A549 (cell line): ENCODE results near the gene PTPN22. TPM values are rescaled to one million over a fixed set of nuclear protein-coding genes. Genes with fewer than 3 reads are reported as not detected.

Experiments
- ATAC-seq, 2 experiments: fragments of 200-7000 bp in 1 of 2; fragments of >200 bp in 1 of 2; cut with Nextera tagmentation in 1 of 2; cut with Tn5 transposase in 1 of 2; 3 replicates each; pipeline versions ENCODE4 v1.8.0 to v1.9.1; 2018 to 2020; ENCODE audit warnings: mild to moderate bottlenecking in 1 of 2, moderate library complexity in 1 of 2
- CTCF ChIA-PET: fragments of 300-600 bp; sonication (Branson Sonifier 250); formaldehyde crosslinking; extraction: SDS; loops from one replicate; lab custom pipeline; 2021; ENCODE audit warnings: antibody characterized with exemption, inconsistent platforms; lab: Yijun Ruan, JAX
- POLR2A ChIA-PET: fragments of 350-600 bp; formaldehyde crosslinking; extraction: SDS; loops from one replicate; lab custom pipeline; 2021; ENCODE audit warnings: antibody characterized with exemption, inconsistent platforms; lab: Yijun Ruan, JAX
- DNase-seq, 2 experiments: peaks; one replicate each; pipeline versions ENCODE4 v3.0.0 to v3.0.0-alpha.2; 2011 to 2016; ENCODE audit warnings: low read depth in 1 of 2, low spot score in 1 of 2
- FAIRE-seq: peaks from 2 replicates; lab custom pipeline; 2011; peaks lifted over from hg19 to GRCh38; lab: Jason Lieb, UNC
- H3K27ac ChIP-seq, 2 experiments: fragments of >200 bp; sonication (Bioruptor Twin); formaldehyde crosslinking; 3 replicates each; pipeline ENCODE4 v1.5.1; 2016 to 2017
- H3K4me1 ChIP-seq: fragments of >200 bp; sonication (Bioruptor Twin); formaldehyde crosslinking; 3 replicates; pipeline ENCODE4 v1.6.1; 2016
- H3K4me2 ChIP-seq: fragments of >200 bp; sonication (Bioruptor Twin); formaldehyde crosslinking; 3 replicates; pipeline ENCODE4 v1.6.1; 2016
- H3K4me3 ChIP-seq: fragments of >200 bp; sonication (Bioruptor Twin); formaldehyde crosslinking; 3 replicates; pipeline ENCODE4 v1.5.1; 2016
- H3K9me3 ChIP-seq: fragments of >200 bp; sonication (Bioruptor Twin); formaldehyde crosslinking; 3 replicates; pipeline ENCODE4 v1.6.1; 2016
- CBX2 ChIP-seq: fragments of 200-600 bp; sonication (generic); IDR thresholded peaks from 2 replicates; pipeline ENCODE4 v1.6.1; 2016; ENCODE audit warnings: low read depth, mild to moderate bottlenecking, borderline replicate concordance
- CTCF ChIP-seq: fragments of >200 bp; sonication (Bioruptor Twin); formaldehyde crosslinking; IDR thresholded peaks from 3 replicates; pipeline ENCODE4 v1.5.1; 2016
- EHF ChIP-seq: fragments of 250-450 bp; sonication (Bioruptor Pico); IDR thresholded peaks from 2 replicates; pipeline ENCODE4 v1.5.0; 2020; ENCODE audit warnings: mild to moderate bottlenecking
- EHMT2 ChIP-seq: fragments of 200-600 bp; sonication (generic); IDR thresholded peaks from 2 replicates; pipeline ENCODE4 v1.6.1; 2016; ENCODE audit warnings: antibody characterized with exemption, low read depth, mild to moderate bottlenecking, moderate library complexity
- EP300 ChIP-seq, 2 experiments: fragments of >200 bp; sonication (Bioruptor Twin); formaldehyde crosslinking; IDR thresholded peaks; 2 replicates in 1 of 2; 3 replicates in 1 of 2; pipeline ENCODE4 v1.6.1; 2016 to 2017
- FOXS1 ChIP-seq: fragments of 250-450 bp; sonication (Bioruptor Pico); IDR thresholded peaks from 2 replicates; pipeline ENCODE4 v1.5.0; 2020; ENCODE audit warnings: mild to moderate bottlenecking, moderate library complexity
- HEYL ChIP-seq: fragments of 250-450 bp; sonication (Bioruptor Pico); IDR thresholded peaks from 2 replicates; pipeline ENCODE4 v1.8.0; 2021; ENCODE audit warnings: mild to moderate bottlenecking, moderate library complexity
- HOXB13 ChIP-seq: fragments of 250-450 bp; sonication (Bioruptor Pico); IDR thresholded peaks from 2 replicates; pipeline ENCODE4 v1.5.0; 2020; ENCODE audit warnings: low read depth, mild to moderate bottlenecking, moderate library complexity
- JUN ChIP-seq, 2 experiments: fragments of >200 bp; sonication (Bioruptor Twin); formaldehyde crosslinking; IDR thresholded peaks; 2 replicates in 1 of 2; 3 replicates in 1 of 2; pipeline ENCODE4 v1.6.1; 2016 to 2017
- KDM5A ChIP-seq: fragments of 200-600 bp; sonication (generic); IDR thresholded peaks from 2 replicates; pipeline ENCODE4 v1.6.1; 2016; ENCODE audit warnings: antibody characterized with exemption, mild to moderate bottlenecking
- MAFK ChIP-seq: fragments of 450-650 bp; IDR thresholded peaks from 2 replicates; pipeline ENCODE4 v1.6.1; 2014; ENCODE audit not compliant: partially characterized antibody
- MAX ChIP-seq: IDR thresholded peaks from 2 replicates; pipeline ENCODE4 v1.6.1; 2012
- NPAS2 ChIP-seq: fragments of 250-450 bp; sonication (Bioruptor Pico); IDR thresholded peaks from 2 replicates; pipeline ENCODE4 v1.8.0; 2022; ENCODE audit warnings: mild to moderate bottlenecking, moderate library complexity, borderline replicate concordance
- PHF8 ChIP-seq: fragments of 200-600 bp; sonication (generic); IDR thresholded peaks from 2 replicates; pipeline ENCODE4 v1.6.1; 2016; ENCODE audit warnings: low read depth, mild to moderate bottlenecking, antibody characterized with exemption, moderate library complexity, borderline replicate concordance
- POLR2A ChIP-seq: IDR thresholded peaks from 2 replicates; pipeline ENCODE4 v1.6.1; 2012; ENCODE audit warnings: mild to moderate bottlenecking, low read length
- POLR2AphosphoS2 ChIP-seq: conservative IDR thresholded peaks from 2 replicates; pipeline ENCODE4 v1.6.1; 2012; ENCODE audit warnings: low read length, improper control_type of control experiment, inconsistent platforms
- RAD21 ChIP-seq, 2 experiments: fragments of >200 bp in 1 of 2; sonication (Bioruptor Twin) in 1 of 2; formaldehyde crosslinking in 1 of 2; IDR thresholded peaks in 1 of 2; conservative IDR thresholded peaks in 1 of 2; 2 replicates in 1 of 2; 3 replicates in 1 of 2; pipeline ENCODE4 v1.6.1; 2012 to 2018; ENCODE audit warnings: inconsistent platforms in 1 of 2
- RNF2 ChIP-seq: fragments of 200-600 bp; sonication (generic); IDR thresholded peaks from 2 replicates; pipeline ENCODE4 v1.6.1; 2016; ENCODE audit warnings: low read depth, mild to moderate bottlenecking, antibody characterized with exemption, moderate library complexity, borderline replicate concordance
- TP53 ChIP-seq: fragments of 250-450 bp; sonication (Bioruptor Pico); IDR thresholded peaks from 2 replicates; pipeline ENCODE4 v1.5.0; 2021; ENCODE audit warnings: mild to moderate bottlenecking, moderate library complexity
- ZNF302 ChIP-seq: fragments of 250-450 bp; sonication (Bioruptor Pico); IDR thresholded peaks from 2 replicates; pipeline ENCODE4 v1.9.0; 2021; ENCODE audit warnings: inconsistent platforms, mild to moderate bottlenecking, moderate library complexity
- ZSCAN20 ChIP-seq: fragments of 250-450 bp; sonication (Bioruptor Pico); IDR thresholded peaks from 2 replicates; pipeline ENCODE4 v1.8.0; 2022; ENCODE audit warnings: mild to moderate bottlenecking, moderate library complexity
- WGBS: methylation state at CpG from one replicate; pipeline ENCODE4 v1.1.6; 2017; ENCODE audit errors: missing lambda C conversion rate; 5-methylcytosine and 5-hydroxymethylcytosine counted together
- polyA plus RNA-seq, 4 experiments: library from polyadenylated mRNA; depleted of rRNA in 3 of 4; stranded (reverse); fragments of >200 nt; fragmentation: RNase III in 1 of 4; extraction: RNeasy Plus Mini Kit Qiagen cat#74134 plus additional on column Dnase treatment in 1 of 4; gene quantifications; 2 replicates in 3 of 4; 3 replicates in 1 of 4; pipeline ENCODE4 v1.2.3, GENCODE V29; 2011 to 2017
- TF ChIP-seq, protein P1 (sequence below): fragments of >200 bp; sonication (Bioruptor Twin); formaldehyde crosslinking; IDR thresholded peaks from 3 replicates; pipeline ENCODE4 v1.6.1; 2016

Gene PTPN22
- polyA plus RNA-seq, 2 of the 4 experiments (the other 2 are of a cell fraction): not detected

- TF ChIP-seq EHF (CRISPR knock-in tag): no peak
- no peak for TF ChIP-seq MAFK
- no peak for TF ChIP-seq FOXS1 (CRISPR knock-in tag)
- no peak for TF ChIP-seq HOXB13
- TF ChIP-seq, protein P1, sequence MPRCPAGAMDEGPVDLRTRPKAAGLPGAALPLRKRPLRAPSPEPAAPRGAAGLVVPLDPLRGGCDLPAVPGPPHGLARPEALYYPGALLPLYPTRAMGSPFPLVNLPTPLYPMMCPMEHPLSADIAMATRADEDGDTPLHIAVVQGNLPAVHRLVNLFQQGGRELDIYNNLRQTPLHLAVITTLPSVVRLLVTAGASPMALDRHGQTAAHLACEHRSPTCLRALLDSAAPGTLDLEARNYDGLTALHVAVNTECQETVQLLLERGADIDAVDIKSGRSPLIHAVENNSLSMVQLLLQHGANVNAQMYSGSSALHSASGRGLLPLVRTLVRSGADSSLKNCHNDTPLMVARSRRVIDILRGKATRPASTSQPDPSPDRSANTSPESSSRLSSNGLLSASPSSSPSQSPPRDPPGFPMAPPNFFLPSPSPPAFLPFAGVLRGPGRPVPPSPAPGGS: no peak
- no peak for TF ChIP-seq ZSCAN20 (CRISPR knock-in tag)
- no peak for TF ChIP-seq TP53 (CRISPR knock-in tag)
- no peak for TF ChIP-seq CBX2
- no peak for TF ChIP-seq POLR2AphosphoS2
- no peak for TF ChIP-seq NPAS2
- no peak for TF ChIP-seq JUN (IDR thresholded peaks at IDR 0.05)
- no peak for TF ChIP-seq CTCF
- TF ChIP-seq HEYL (CRISPR knock-in tag): no peak
- no peak for TF ChIP-seq MAX
- TF ChIP-seq ZNF302 (CRISPR knock-in tag): no peak
- no peak for TF ChIP-seq RNF2
- TF ChIP-seq POLR2A: no peak
- TF ChIP-seq RAD21 (conservative IDR thresholded peaks at IDR 0.05 in 1 of 2, IDR thresholded peaks at IDR 0.05 in 1 of 2): no peak
- TF ChIP-seq EP300 (IDR thresholded peaks at IDR 0.05): no peak
- no peak for TF ChIP-seq PHF8
- DNase-seq (no peak), FAIRE-seq (no peak), ATAC-seq (no peak)
- Histone ChIP-seq H3K4me2 (no peak overlapping the region), H3K4me3 (no peak overlapping the region), H3K4me1 (no peaks in the 10 kb centered on the region), H3K27ac (no peak overlapping the region), H3K9me3 (no peaks in the 10 kb centered on the region)
- WGBS: 91% methylated on average over 4 of the region's 6 CpGs
- CTCF ChIA-PET: interaction anchor here (0.9 kb wide), 1 partner anchor 9 kb away, joined by 3 read pairs; no protein-coding TSS in a partner anchor
- POLR2A ChIA-PET: no interaction called here
These were observed 41.2 kb upstream of the PTPN22 start for GRCh38 chr1:113912594-113913311.

DNA sequence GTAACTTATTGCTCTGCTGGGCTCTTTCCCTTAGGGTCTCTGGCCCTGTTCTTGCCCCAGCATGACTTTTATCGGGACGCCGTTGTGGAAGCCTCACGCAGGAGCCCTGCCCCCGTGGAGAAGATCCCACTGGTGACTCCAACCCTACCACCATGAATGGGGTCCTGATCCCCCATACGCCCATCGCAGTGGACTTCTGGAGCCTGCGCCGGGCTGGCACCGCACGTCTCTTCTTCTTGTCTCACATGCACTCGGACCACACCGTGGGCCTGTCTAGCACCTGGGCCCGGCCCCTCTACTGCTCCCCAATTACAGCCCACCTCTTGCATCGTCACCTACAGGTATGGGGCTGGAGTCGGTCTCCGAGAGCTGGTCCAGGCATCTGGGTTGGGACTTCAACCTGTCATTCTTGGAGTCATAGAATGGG lies 33.9 kb upstream of the PTPN22 start:
- POLR2A ChIA-PET: interaction anchor here (3.5 kb wide), 1 partner anchor 25 kb away, joined by 32 read pairs; the partner anchor contains the start of gene HIPK1
- CTCF ChIA-PET: interaction anchor here (0.7 to 3.0 kb wide), 5 partner anchors 12 to 146 kb away, joined by 3 to 9 read pairs (median 5); partner anchors contain the start of genes HIPK1 and PHTF1
- H3K27ac ChIP-seq: peak overlapping the region; percentile 77 to 92

More for the DNA sequence above, 33.9 kb upstream of the PTPN22 start:
- TF ChIP-seq KDM5A: 0 out of 2 replicates have a peak, but pooled peaks have one; percentile 36
- TF ChIP-seq EHMT2: no peak
- no peak for FAIRE-seq
- no peak for DNase-seq
- ATAC-seq: peak; percentile 35 to 36
- Histone ChIP-seq H3K9me3 (no peaks in the 10 kb centered on the region), H3K4me1 (peaks cover 9% of the 10 kb centered on the region; the same call in 1 of the 3 replicates), H3K4me3 (peak overlapping the region; percentile 77), H3K4me2 (peak overlapping the region; percentile 84)
- WGBS: 0% methylated on average over 7 of the region's 17 CpGs
